Left renal cortex interstitium (tissue), 4 donors: ENCODE results near the gene SPPL3. TPM values are rescaled to one million over a fixed set of nuclear protein-coding genes. Genes with fewer than 3 reads are reported as not detected.

ENCODE experiments used
- DNase-seq, 4 donors: peaks; one replicate each; pipeline ENCODE4 v3.0.0-alpha.2; 2013; ENCODE audit warnings: low read depth in 4 of 4, low spot score in 2 of 4, missing footprints in 1 of 4
- polyA plus RNA-seq, 4 donors: library from polyadenylated mRNA; unstranded; fragments of 120-200 nt; gene quantifications; one replicate each; pipeline ENCODE4 v1.2.1, GENCODE V29; 2013; ENCODE audit not compliant: insufficient read length in 4 of 4

Gene SPPL3
- polyA plus RNA-seq, 4 donors = 74.2 to 86.5 (median 79.6) TPM

- DNase-seq = no peak
Observed at GRCh38 chr12:120757949-120758348, 146.2 kb downstream of the SPPL3 start.

GRCh38 chr12:120757226-120757742 is 146.9 kb downstream of the SPPL3 start:
- DNase-seq = no peak

- no peak for DNase-seq
Observed at GRCh38 chr12:120755269-120755668, 148.9 kb downstream of the SPPL3 start.

GRCh38 chr12:120754792-120755191 is 149.4 kb downstream of the SPPL3 start:
- DNase-seq = no peak

GRCh38 chr12:120751389-120751788 is 152.8 kb downstream of the SPPL3 start:
- no peak for DNase-seq

GRCh38 chr12:120750806-120751205 is 153.4 kb downstream of the SPPL3 start:
- DNase-seq = no peak

GRCh38 chr12:120749256-120749655 is 154.9 kb downstream of the SPPL3 start:
- DNase-seq = no peak

GRCh38 chr12:120748242-120748641 is 155.9 kb downstream of the SPPL3 start:
- no peak for DNase-seq

GRCh38 chr12:120744922-120745493 is 159.2 kb downstream of the SPPL3 start:
- DNase-seq = no peak

- DNase-seq = no peak
Observed at GRCh38 chr12:120741476-120742421, 162.4 kb downstream of the SPPL3 start.

GRCh38 chr12:120740871-120741270 is 163.3 kb downstream of the SPPL3 start:
- no peak for DNase-seq

GRCh38 chr12:120739821-120740613 is 164.1 kb downstream of the SPPL3 start:
- no peak for DNase-seq

- DNase-seq = no peak
Observed at GRCh38 chr12:120739031-120739762, 165.0 kb downstream of the SPPL3 start.

- DNase-seq = no peak
Observed at GRCh38 chr12:120738252-120739030, 165.7 kb downstream of the SPPL3 start.

GRCh38 chr12:120737557-120738251 is 166.5 kb downstream of the SPPL3 start:
- no peak for DNase-seq

GRCh38 chr12:120736404-120737331 is 167.5 kb downstream of the SPPL3 start:
- DNase-seq = no peak

GRCh38 chr12:120735181-120735580 is 169.0 kb downstream of the SPPL3 start:
- no peak for DNase-seq

- DNase-seq = no peak
Observed at GRCh38 chr12:120734210-120734609, 169.9 kb downstream of the SPPL3 start.
